HG02852 (cell line): ENCODE results near the gene UCK2.
A peak's percentile ranks its signal among the peaks of the same experiment; 100 is the strongest.
"Not testable (repeated sequence)": the region's sequence is repeated elsewhere in the genome, so short reads cannot be mapped to it uniquely, and the experiment has no call there.

ENCODE experiments used
- ATAC-seq: cut with Tn5 transposase; IDR thresholded peaks from one replicate; pipeline ENCODE4 v1.9.1; 2021; ENCODE audit warnings: mild to moderate bottlenecking, moderate library complexity; ENCODE audit not compliant: unreplicated experiment

UCK2 gene

DNA sequence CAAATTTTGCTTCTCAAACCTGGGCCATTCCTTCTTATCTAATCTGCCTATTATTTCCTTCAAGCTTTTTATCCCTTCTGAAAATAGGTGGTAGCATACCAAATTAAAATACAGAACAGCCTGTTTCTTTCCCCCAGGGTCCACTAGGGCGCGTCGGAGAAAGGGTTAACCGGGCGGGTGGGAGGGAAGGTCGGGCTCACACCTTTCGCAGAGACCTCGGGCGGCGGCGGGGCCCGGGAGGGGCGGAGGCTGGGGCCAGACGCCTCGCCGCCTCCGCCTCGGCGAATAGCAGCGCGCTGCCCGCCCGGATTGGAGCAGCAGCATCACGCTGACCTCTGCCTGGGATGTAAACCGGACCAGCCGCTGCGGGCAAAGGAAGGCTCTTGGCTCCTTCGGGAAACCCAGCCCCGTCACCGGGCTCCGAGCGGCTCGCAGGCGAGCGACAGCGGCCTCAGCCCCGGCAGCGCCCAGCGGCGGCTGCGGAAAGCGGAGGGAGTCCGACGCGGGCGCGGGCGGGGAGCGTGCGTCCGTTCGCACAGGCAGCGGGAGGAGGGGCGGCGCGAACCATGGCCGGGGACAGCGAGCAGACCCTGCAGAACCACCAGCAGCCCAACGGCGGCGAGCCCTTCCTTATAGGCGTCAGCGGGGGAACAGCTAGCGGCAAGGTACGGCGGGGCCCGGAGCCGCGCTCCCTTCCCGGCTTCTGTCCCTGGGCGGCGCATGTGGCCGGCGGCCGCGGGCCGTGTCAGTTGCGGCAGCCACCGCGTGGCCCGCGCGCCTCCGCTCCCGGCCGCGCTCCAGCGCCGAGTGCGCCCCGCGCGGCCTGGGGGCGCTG, at the start of gene UCK2:
TSS of gene UCK2 (plus strand) at position 347 of the 835 bp plus-strand sequence. CDS start at position 567, 220 bp downstream.
- ATAC-seq, result peak; percentile 70

DNA sequence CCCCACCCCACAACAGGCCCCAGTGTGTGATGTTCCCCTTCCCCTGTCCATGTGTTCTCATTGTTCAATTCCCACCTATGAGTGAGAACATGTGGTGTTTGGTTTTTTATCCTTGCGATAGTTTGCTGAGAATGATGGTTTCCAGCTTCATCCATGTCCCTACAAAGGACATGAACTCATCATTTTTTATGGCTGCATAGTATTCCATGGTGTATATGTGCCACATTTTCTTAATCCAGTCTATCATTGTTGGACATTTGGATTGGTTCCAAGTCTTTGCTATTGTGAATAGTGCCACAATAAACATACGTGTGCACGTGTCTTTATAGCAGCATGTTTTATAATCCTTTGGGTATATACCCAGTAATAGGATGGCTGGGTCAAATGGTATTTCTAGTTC, 49.2 kb upstream of the UCK2 start:
- ATAC-seq, result not testable (repeated sequence)

DNA sequence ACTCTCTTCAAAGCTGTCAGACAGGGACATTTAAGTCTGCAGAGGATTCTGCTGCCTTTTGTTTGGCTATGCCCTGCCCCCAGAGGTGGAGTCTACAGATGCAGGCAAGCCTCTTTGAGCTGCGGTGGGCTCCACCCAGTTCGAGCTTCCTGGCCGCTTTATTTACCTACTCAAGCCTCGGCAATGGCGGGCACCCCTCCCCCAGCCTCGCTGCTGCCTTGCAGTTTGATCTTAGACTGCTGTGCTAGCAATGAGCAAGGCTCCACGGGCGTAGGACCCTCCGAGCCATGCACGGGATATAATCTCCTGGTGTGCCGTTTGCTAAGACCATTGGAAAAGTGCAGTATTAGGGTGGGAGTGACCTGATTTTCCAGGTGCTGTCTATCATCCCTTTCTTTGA, 43.9 kb upstream of the UCK2 start:
- ATAC-seq, result not testable (repeated sequence)

DNA sequence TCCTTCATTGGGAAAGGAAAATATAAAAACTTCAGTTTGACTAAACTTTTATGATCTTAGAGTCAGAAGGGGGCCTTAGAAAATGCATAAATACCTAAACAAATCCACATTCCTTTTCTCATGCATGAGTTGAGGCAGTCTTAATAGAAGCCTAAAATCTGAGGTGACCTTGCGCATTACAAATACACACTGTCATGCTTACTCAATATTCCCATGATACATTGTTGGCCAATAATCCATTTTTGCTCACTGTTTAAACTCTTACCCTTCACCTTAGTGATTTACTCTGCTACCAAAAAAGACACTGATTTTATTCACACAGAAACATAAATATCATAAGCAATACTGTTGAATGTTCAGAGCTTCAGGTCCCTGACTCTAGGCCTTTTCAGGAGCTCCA, 39.7 kb upstream of the UCK2 start:
- ATAC-seq, result no peak

DNA sequence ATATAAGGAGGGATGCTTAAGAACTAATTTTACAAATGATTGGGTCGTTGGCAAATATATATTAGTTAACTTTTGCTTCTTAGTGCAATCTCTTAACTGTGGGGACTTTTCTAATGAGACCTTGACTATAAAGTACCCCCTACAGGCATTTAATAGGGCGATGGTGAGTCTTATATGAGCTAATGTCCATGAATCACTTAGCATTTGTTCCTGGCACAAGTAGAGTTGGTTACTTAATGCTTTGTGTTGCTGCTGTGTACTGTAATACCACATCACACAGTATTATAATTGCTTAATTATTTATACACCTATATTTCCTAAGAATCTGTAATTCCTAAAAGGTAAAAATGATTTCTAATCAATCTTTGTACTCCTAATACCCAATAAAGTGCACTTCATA, 33.5 kb upstream of the UCK2 start:
- no peak for ATAC-seq

DNA sequence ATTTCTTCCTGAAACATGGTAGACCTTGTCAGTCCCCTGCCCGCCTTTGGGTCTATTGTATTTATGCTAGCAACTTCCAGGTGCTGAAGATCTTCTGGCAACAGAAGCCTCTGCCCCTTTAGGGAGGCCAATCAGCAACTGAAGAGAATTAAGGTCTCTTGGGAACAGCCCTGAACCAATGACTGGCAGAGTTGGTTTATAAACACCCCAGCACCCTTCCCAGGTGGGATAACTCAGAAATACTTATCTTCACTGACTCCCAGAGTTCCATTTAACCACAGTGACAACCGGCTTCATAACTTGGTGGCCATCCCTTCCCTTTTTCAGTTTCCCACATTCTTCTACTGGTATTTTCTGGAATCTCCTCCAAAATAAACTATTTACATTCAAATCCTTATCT, 31.5 kb upstream of the UCK2 start:
- ATAC-seq, result no peak

DNA sequence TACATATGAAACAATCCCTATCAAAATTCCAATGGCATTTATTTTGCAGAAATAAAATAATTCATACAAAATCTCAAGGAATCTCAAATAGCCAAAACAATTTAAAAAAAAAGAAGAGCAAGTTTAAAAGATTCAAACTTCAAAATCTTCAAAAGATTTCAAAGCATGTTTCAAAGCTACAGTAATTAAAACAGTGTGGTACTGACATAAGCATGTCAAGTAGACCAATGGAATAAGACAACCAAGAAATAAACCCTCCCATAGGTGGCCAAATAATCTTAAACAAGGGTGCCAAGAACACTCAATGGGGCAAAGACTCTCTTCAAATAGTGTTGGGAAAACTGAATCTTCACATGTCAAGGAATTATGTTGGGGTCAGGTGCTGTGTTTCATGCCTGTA, 28.0 kb upstream of the UCK2 start:
- ATAC-seq, result no peak

DNA sequence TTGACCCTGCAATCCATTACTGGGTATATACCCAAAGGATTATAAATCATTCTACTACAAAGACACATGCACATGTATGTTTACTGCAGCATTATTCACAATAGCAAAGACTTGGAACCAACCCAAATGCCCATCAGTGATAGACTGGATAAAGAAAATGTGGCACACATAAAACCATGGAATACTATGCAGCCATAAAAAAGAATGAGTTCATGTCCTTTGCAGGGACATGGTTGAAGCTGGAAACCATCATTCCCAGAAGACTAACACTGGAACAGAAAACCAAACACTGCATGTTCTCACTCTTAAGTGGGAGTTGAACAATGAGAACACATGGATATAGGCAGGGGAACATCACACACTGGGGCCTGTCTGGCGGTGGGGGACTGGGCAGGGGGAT, 22.9 kb upstream of the UCK2 start:
- not testable (repeated sequence) for ATAC-seq

DNA sequence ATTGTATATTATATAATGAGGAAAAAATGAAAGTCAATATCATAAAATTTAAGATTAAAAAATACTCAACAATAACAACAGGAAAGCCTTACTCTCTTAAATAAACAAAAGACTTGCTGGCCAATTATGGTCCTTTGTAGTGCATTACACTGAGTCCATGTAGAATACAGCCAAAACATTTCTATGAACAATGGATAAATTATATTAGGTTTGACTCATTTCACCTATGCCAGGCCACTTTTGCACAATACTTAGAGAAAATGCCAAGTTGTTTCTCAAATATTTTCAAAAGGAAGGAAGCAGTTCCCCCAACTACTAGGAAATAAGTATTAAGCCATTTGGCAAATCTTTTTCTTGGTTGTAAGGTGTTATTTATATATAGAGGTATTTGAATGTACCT, 19.8 kb upstream of the UCK2 start:
- no peak for ATAC-seq

DNA sequence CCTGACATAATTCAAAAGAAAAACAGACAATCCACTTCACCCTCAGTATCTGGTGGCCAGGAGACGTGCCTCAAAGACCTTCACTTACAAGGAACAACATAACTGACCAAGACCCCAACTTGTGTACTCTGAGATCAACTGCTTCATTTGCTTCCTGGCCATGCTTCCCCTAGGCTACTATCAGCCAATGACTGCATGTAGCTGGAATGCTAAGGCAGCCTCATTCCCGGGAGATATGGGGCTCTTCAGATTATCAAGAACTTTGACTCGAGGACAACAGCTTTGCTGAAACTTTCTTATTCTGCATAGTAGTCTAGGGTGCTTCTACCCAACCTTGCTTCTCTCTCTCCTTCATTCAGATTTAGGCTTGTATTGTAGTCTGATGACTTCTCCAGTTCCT, 11.7 kb upstream of the UCK2 start:
- ATAC-seq, result no peak

DNA sequence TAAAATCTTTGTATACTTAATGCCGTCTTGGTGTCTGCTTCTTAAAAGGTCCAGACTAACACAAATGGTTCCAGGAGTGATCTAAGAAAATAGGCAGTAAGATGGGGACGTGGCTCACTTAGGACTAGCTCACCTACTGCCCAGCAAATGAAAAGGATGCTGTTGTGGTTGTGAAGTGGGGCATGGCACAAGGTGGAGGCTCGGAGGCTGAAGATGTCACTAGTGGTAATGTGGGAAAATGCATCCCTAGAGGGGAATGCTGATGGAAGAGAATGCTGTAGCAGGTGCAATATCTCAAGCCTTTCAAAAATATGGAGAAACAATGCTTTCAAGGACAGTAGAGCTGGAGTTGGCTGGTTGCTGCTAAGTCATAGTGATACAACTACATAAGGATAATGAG, 11.3 kb upstream of the UCK2 start:
- no peak for ATAC-seq

DNA sequence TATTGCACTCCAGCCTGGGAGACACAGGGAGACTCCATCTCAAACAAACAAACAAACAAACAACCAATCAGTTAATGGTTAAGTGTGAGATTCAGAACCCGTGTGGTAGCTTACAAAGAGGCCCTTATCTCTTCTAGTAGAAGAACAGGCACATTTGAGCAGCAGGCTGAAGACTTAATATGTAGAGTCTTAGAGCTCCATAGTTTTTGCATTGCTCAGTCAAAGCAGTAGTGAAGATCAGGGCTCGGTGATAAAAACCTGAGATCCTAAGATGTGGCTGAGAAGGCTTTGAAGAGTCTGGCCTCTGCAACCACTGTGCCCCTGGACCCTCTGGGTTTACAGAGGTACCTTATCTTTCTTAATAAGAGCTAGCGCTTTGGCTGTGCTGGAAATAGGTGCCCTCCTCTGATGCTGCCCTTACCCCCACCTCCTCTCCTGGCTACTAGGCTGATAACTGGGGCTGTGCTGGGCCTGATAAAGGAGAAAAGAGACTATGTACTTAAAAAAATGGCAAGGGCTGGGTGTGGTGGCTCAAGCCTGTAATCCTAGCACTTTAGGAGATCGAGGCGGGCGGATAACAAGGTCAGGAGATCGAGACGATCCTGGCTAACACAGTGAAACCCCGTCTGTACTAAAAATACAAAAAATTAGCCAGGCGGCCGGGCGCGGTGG, 10.5 kb upstream of the UCK2 start:
- ATAC-seq, result no peak

DNA sequence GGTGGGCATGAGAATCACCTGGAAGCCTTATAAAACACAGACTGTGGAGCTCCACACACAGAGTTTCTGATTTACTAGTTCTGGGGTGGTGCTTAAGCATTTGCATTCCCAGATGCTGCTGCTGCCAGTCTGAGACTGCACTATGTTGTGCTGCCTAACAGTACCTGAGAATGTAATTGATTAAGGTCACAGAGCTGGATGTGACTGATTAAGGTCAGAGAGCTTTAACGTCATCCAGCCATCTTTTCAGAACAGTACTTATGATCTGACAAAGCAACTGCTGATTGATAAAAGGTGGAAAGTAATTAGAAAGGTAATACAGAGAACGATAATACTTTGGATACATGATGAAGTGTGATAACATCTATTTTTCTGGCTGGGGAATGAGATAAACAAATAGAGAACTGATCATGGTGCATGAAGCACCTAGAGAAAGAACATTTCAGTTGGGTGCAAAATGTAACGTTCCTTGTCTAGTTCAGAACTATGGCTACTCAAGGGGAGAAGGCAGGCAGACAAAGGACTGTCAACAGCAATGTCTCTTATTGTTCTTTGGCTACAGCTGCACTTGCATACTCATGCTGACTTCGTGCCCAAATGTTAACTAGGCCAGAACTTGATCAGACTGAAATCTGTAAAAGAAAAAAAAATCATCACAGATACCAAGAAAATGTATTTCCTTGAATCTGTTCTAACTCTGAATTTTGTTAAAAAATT, 3.7 kb upstream of the UCK2 start:
- ATAC-seq, result no peak

DNA sequence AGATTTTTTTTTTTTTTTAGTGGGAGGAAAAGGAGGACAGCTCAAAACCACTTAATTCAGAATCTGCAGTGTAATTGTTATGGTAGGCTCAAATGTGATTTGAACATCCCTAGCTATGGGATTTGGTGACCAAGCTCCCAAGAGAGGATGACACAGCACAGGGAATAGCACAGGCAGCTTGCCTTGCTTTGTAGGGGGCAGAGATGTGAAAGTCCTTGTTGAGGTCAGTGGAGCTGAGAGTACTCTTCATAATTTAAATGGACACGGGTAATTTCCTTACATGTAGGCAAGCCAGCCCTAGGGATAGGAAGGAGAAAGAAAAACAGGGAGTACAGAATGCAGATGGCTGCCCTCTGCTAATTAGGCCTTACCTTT, 3.2 kb upstream of the UCK2 start:
- ATAC-seq, result no peak

DNA sequence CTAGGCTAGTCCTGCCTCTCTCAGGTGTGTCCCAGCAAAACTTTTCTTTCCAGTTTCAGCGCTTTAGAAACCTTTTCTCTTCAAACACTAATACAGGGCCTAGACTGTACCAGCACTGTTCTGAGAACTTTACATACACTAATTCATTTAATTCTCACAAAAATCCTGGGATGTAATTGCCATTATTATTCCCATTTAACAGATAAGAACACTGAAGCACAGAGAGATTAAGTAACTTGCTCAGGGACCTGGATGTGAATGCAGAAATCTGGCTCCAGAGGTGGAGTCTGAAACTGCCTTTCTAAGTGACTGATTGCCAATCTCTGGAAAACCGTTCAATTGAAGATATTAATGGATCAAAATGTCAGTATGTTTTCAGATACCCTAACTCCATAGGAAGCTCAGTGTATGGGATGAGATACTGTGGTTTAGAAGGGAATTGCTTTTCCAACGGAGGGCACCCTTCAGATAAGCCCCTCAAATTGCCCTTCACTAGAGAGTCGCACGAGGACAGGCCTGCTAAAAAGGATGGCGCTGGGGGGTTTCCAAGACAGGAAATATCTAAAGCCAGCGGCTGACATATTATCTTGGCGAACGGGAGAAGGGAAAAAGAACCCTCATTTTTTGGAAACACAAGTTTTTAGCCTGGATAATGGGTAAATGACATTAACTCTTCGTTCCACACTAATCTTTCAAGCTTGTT, 698 bp upstream of the UCK2 start:
- no peak for ATAC-seq

DNA sequence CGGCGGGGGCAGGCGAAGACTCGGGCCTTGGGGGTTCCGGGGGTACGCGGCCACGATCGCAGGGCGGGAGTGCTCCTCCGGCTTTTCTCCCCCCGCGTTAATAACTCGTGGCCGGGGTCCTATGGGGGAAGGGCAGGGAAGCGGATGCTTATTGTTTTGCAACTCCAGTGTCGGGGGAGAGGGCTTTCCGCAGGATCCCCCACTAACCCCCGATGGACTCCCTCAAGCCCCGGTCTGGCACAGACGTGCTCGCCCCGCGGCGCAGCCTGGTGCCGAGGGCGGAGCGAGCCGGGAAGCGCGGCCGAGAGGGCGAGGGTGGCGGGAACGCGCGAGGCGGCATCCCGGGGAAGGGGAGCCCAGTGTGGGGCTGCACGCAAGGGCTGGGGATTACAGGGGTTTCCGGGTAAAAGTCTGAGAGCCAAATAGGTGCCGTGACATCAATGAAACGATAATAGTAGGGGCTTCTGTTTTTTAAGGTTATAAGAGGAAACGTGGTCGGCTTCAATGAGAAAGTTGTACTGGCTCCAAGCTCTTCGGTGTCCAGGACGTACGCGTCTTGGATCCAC, 772 bp downstream of the UCK2 start:
- peak; percentile 41 for ATAC-seq

DNA sequence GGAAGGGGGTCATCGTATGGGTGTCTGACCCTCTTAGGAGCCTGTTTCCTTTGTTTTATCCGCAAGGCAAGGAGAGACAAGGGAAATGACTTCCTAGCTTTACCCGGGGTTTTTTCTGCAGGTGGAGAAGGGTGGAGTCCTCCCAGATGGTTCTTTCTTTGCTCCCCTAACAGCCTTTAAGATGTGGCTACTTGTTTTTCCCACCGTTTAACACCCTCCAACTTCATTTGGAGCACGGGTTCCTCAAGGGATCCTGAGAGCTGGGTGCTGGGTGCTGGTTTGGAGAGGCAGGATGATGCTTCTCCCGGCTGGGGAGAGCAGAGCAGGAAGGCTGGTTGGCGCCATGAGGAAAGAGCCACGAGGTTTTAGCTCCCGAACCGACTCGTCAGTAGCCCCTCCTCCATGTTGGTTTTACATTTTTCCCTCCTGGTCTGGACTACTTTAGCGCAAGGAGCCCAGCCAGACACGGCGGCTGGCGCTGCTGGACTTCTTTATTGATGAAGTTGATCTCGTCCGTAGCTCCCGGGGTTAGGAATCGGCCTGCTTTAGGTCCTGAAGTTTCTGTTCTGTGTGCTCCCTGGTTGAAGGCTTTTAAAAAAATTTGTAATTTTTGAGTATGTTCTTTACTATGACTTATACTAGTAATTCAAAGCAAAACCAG, 1.4 kb downstream of the UCK2 start:
- peak; percentile 5 for ATAC-seq

DNA sequence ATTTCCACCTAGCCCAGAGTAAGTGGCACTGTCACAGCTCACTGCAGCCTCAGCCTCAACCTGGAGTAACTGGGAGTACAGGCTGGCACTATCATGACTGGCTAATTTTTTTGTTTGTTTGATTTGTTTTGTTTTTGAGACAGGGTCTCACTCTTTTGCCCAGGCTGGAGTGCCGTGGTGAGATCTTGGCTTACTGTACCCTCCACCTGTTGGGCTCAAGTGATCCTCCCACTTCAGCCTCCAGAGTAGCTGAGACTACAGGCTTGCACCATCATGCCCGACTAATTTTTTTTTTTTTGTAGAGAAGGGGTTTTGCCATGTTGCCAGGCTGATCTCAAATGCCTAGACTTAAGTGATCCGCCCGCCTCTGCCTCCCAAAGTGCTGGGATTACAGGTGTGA, 2.5 kb downstream of the UCK2 start:
- no peak for ATAC-seq

DNA sequence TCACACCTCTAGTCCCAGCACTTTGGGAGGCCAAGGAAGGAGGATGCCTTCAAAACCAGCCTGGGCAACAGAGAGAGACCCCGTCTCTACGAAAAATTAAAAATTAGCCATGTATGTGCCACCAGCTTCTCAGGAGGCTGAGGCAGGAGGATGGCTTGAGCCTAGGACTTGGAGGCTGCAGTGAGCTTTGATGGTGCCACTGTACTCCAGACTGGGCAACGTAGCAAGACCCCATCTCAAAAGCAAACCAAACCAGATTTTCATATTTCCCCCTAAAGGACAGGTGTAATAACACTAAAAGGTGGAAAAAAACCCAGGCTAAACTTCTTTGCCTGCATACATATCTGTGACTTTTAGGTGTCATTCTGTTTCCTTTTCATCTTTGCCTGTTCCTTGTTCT, 3.7 kb downstream of the UCK2 start:
- no peak for ATAC-seq

DNA sequence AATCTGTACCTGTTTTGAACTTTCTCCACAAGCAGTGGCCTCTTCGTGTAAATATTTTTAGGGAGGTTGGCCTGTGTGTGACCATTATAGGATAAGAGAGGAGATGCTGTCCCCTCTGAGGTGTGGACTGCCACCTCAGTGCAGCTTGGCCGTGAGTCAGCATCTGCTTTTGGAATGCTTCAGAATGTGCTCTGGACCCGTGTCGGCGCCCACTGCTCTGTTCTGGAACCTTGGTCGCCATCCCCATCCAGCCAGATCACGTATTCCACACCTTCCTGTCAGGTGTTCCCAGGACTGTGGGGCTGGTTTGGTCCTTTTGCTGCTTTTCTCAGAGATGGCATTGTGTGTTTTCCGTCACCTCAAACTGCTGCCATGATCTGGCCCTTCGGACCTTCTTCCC, 5.5 kb downstream of the UCK2 start:
- no peak for ATAC-seq
